Heart right ventricle (tissue), 16 donors: ENCODE results near the gene BIN1. TPM values are rescaled to one million over a fixed set of nuclear protein-coding genes. Genes with fewer than 3 reads are reported as not detected.

ENCODE experiments used
- ATAC-seq, 8 donors: fragments of 200-7000 bp; cut with Tn5 transposase; one replicate each; pipeline ENCODE4 v1.9.1; 2020; ENCODE audit warnings: mild to moderate bottlenecking in 8 of 8, moderate library complexity in 8 of 8, moderate number of reproducible peaks in 1 of 8
- DNase-seq, 2 donors: peaks; one replicate each; pipeline ENCODE4 v3.0.0-alpha.2; 2020
- H3K27ac ChIP-seq, 10 donors: fragments of 200-600 bp; sonication (generic) in 2 of 10; one replicate each; pipeline versions ENCODE4 v1.5.0 to v1.8.0; 2020 to 2022; ENCODE audit warnings: mild to moderate bottlenecking in 3 of 10
- H3K27me3 ChIP-seq, 7 donors: fragments of 200-600 bp; one replicate each; pipeline ENCODE4 v1.8.0; 2021 to 2022; ENCODE audit warnings: mild to moderate bottlenecking in 2 of 7
- H3K36me3 ChIP-seq, 9 donors: fragments of 200-600 bp; sonication (generic) in 1 of 9; one replicate each; pipeline versions ENCODE4 v1.5.0 to v1.8.0; 2020 to 2022; ENCODE audit warnings: mild to moderate bottlenecking in 2 of 9
- H3K4me1 ChIP-seq, 9 donors: fragments of 200-600 bp; sonication (generic) in 1 of 9; one replicate each; pipeline versions ENCODE4 v1.5.0 to v1.8.0; 2020 to 2022; ENCODE audit warnings: mild to moderate bottlenecking in 4 of 9
- H3K4me3 ChIP-seq, 10 donors: fragments of 200-600 bp; sonication (generic) in 2 of 10; one replicate each; pipeline versions ENCODE4 v1.5.0 to v1.8.0; 2020 to 2022; ENCODE audit warnings: mild to moderate bottlenecking in 7 of 10, moderate library complexity in 2 of 10
- H3K9me3 ChIP-seq, 11 donors: fragments of 200-600 bp in 10 of 11; sonication (generic) in 2 of 11; one replicate each; pipeline versions ENCODE4 v1.5.0 to v1.8.0; 2013 to 2022; ENCODE audit warnings: mild to moderate bottlenecking in 2 of 11, control low read depth in 1 of 11, moderate library complexity in 1 of 11
- WGBS, 2 donors: extraction: QIAGEN DNeasy Blood & Tissue Kit; methylation state at CpG; one replicate each; pipeline ENCODE4 v1.1.7; 2013; ENCODE audit warnings: inconsistent platforms in 1 of 2; 5-methylcytosine and 5-hydroxymethylcytosine counted together
- intact Hi-C, 10 donors: fragments of 100-400 bp; cut with DNase I; formaldehyde crosslinking; loops; one replicate each; pipeline versions ENCODE4 v1.11.1 to v1.14.2; 2022
- polyA plus RNA-seq, 2 donors: library from polyadenylated mRNA; stranded (reverse); fragments of 200-250 nt; gene quantifications; one replicate each; pipeline ENCODE4 v1.2.3, GENCODE V29; 2013
- total RNA-seq, 10 donors: library from RNA; stranded (reverse); fragmentation: NEBNext Ultra II Directional in 3 of 10; extraction: Animal tissue kit (Norgen Biotek cat#: 25700) in 3 of 10; gene quantifications; one replicate each; pipeline versions ENCODE4 v1.2.1 to v1.2.4, GENCODE V29; 2021 to 2023
- TF ChIP-seq, protein P1 (sequence below), 9 donors: fragments of 200-600 bp; sonication (generic) in 2 of 9; IDR thresholded peaks; one replicate each; pipeline versions ENCODE4 v1.5.0 to v1.8.0; 2021 to 2022; ENCODE audit warnings: antibody characterized with exemption in 9 of 9, mild to moderate bottlenecking in 5 of 9, moderate library complexity in 1 of 9
- donor health status: Arrhythmogenic right ventricular cardiomyopathy.
- donor health status: ischemic (EF 13 %, LVEDD 7.1; RV severe dilation, severe dysfunction).
- donor health status: healthy with polysubstance abuse.
- donor health status: DM: no; HTN: yes; CAD: no.
- donor health status: DM: no; HTN: no; CAD: no.
- donor health status: ischemic (EF 25% LVEDD 6.9; RV normal size, moderate dysfunction).
- donor health status: ischemic (EF 25% LVEDD 5.7; RV mildly dilated, moderate dysfunction).
- donor health status: healthy.
- donor health status: DM: yes; HTN: yes; CAD: no.
- donor health status: Ischemic cardiomyopathy.
- donor health status: ischemic (EF 35%, LVEDD 5.7; RV mildly dilated, moderate dysfunction).
- donor health status: nonischemic (EF 11% LVEDD 7.7; RV severe dilation, severe dysfunction).
- donor health status: DM: yes; HTN: yes; CAD: no.
- donor health status: PGD.
- donor health status: ischemic (EF 29% LVEDD 5.4; RV normal size, mild dysfunction).
- donor health status: nonischemic (EF 23%, LVEDD 6.1; RV moderate dilation, normal function).

The BIN1 gene
- total and polyA plus RNA-seq, 12 donors: 8.4 to 21.7 (median 16.0) TPM

DNA sequence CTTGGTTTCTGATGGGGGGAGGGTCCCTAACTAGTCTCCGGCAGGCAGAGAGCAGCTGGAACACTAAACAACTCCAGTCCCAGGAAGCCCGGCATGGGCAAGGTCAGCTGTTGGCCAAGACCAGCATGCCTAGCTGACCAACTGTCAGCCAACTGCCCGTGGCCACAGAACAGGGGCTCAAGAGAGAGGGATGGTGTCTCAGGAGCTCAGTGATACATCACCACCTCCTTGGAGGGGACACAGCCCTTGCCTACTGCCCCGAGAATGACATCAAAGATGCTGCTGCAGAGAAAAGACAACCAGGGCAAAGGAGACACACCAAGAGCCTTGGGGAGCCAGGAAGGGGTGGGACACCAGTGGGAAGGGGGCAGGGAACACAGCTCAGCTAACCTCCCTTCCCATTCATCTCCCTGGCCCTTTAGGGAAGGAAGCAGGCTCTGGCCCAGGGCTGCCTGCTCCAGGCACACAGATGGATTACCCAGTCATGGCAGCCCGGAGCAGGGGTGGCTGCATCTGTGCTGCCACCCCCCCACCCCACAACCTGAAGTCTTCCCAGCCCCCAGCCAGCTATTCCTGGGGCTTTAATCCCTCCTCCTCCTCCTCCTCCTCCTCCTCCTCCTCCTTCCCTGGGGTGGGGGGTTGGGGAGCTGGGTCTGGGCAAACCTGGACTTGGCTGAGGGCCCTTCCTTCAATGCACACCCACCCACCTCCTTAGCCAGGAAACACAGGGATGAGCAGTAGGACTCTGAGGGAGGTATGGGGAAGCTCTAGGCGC, 1.9 kb downstream of the BIN1 start:
- intact Hi-C loops: loop anchor here in 2 of 10 donors (5.0 kb wide), 2 partner anchors 38 to 67 kb away; no protein-coding TSS in a partner anchor
- Histone ChIP-seq H3K27me3 (peaks cover 0 to 14% (median 0%) of the 10 kb centered on the region in 7 donors), H3K4me1 (peaks cover 0 to 41% (median 15%) of the 10 kb centered on the region in 9 donors), H3K36me3 (no peaks in the 10 kb centered on the region), H3K4me3 (peak overlapping the region in 9 of 10 donors; percentile 51 to 84 (median 71)), H3K9me3 (no peaks in the 10 kb centered on the region), H3K27ac (peak overlapping the region in 5 of 10 donors; percentile 50 to 87 (median 75))
- TF ChIP-seq, protein P1, sequence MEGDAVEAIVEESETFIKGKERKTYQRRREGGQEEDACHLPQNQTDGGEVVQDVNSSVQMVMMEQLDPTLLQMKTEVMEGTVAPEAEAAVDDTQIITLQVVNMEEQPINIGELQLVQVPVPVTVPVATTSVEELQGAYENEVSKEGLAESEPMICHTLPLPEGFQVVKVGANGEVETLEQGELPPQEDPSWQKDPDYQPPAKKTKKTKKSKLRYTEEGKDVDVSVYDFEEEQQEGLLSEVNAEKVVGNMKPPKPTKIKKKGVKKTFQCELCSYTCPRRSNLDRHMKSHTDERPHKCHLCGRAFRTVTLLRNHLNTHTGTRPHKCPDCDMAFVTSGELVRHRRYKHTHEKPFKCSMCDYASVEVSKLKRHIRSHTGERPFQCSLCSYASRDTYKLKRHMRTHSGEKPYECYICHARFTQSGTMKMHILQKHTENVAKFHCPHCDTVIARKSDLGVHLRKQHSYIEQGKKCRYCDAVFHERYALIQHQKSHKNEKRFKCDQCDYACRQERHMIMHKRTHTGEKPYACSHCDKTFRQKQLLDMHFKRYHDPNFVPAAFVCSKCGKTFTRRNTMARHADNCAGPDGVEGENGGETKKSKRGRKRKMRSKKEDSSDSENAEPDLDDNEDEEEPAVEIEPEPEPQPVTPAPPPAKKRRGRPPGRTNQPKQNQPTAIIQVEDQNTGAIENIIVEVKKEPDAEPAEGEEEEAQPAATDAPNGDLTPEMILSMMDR (IDR thresholded peaks at IDR 0.05): no peak
- no peak for DNase-seq
- 64 to 70% methylated on average over 6 of the region's 6 CpGs for WGBS, 2 donors
- no peak for ATAC-seq

DNA sequence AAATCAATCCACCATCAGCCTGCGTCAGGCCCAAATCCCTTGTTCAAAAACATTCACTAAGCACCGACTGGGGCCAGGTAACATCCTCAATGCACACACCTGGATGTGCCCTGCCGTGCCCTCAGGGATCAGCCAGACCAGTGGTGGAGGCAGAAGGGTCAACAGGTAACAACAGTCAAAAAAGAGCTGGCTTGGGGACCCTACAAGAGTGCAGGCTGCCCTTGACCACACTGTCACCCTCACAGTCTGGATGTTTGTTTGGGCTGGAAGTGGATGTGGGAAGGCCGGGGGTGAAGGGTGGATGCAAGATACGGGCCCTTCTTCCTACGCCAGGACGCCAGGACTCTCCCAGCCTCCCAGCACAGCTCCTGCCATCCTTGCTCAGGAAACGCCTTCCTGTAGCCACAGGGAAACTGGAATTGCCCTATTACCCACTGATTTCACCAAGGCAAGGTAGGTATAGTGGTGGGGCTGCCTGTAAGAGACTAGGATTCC, 2.7 kb downstream of the BIN1 start:
- intact Hi-C loops: no loop called here
- H3K27ac ChIP-seq: no peak overlapping the region
- 91 to 92% methylated on average over 8 of the region's 8 CpGs for WGBS, 2 donors
- ATAC-seq (no peak), DNase-seq (no peak)
- no peaks in the 10 kb centered on the region for H3K36me3 ChIP-seq
- TF ChIP-seq, protein P1 (IDR thresholded peaks at IDR 0.05): no peak
- peaks cover 0 to 36% (median 15%) of the 10 kb centered on the region in 9 donors for H3K4me1 ChIP-seq
- H3K27me3 ChIP-seq: peaks cover 0 to 14% (median 0%) of the 10 kb centered on the region in 7 donors
- H3K4me3 ChIP-seq: no peak overlapping the region
- no peaks in the 10 kb centered on the region for H3K9me3 ChIP-seq

DNA sequence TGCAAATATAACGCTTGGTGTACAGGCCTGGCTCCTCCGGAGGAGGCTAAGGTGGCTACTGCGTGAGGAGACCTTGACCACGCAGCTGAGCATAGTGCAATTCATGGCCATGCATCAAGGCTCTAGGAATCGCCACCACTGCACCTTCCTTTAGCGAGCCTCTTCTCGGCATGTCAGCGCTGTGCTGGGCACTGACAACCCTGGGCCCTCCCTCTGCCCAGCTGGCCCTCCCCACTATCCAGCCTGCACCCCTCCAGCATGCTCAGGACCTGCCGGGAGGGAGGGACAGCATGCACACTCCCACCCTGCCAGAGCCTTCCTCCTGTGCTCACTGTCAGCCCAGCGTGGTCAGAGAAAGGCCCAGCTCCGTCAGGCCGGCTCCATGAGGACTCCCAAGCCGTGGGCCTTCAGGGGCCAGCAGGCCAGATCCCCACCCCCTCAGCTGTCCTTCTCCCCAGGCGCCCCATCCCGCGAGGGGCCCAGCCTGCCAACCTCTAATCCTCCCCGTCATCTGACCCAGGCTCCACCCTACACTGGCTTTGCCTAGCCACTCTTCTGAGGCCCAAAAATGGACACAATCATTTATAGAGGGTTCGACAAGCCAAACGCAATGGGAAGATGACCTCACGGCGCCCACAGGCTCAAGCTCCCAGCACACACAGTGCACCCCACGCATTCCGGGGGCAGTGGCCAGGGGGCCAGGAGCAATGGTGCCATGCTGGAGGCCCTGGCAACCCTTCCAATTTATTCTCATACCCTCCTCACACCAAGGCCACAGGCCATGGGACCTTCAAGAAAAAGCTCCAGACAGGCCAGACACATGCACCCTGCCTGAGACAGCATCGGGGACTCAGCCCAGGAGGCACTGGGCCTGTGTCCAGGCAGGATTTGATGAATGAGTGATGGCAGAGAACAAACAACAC, 3.5 kb downstream of the BIN1 start:
- WGBS, 2 donors: 82 to 84% methylated on average over 24 of the region's 24 CpGs
- peaks cover 0 to 14% (median 0%) of the 10 kb centered on the region in 7 donors for H3K27me3 ChIP-seq
- H3K36me3 ChIP-seq: no peaks in the 10 kb centered on the region
- no peak overlapping the region for H3K27ac ChIP-seq
- H3K4me3 ChIP-seq: no peak overlapping the region
- DNase-seq (no peak), ATAC-seq (no peak)
- TF ChIP-seq, protein P1 (IDR thresholded peaks at IDR 0.05): no peak
- peaks cover 0 to 29% (median 15%) of the 10 kb centered on the region in 9 donors for H3K4me1 ChIP-seq
- no peaks in the 10 kb centered on the region for H3K9me3 ChIP-seq
- intact Hi-C loops: no loop called here
